Stimulated activated CD8-positive, alpha-beta memory T cell treated with anti-CD3 and anti-CD28 coated beads, Interleukin-12 subunit alpha, Interleukin-12 subunit beta, amount 100 ng/mL, for 1 hour (primary cell): ENCODE measurements around the gene PKD2.

Experiments
- DNase-seq: peaks from one replicate; pipeline ENCODE4 v3.0.0-alpha.2; 2020; ENCODE audit warnings: low read depth

PKD2 gene

GRCh38 chr4:88007304-88008121 lies at the start of gene PKD2:
PKD2 (plus strand) TSS chr4:88007635; CDS start chr4:88007734, 99 bp downstream.
- peak; percentile 64 for DNase-seq

GRCh38 chr4:87961993-87962392 lies 45.4 kb upstream of the PKD2 start:
- DNase-seq: no peak

GRCh38 chr4:87962398-87963146 lies 44.9 kb upstream of the PKD2 start:
- DNase-seq: no peak

- DNase-seq: no peak
These were observed 41.9 kb upstream of the PKD2 start for GRCh38 chr4:87965501-87965975.

GRCh38 chr4:87966095-87966496 lies 41.3 kb upstream of the PKD2 start:
- no peak for DNase-seq

GRCh38 chr4:87967193-87967592 lies 40.2 kb upstream of the PKD2 start:
- no peak for DNase-seq

GRCh38 chr4:87970121-87970520 lies 37.3 kb upstream of the PKD2 start:
- DNase-seq: no peak

GRCh38 chr4:87971866-87972265 lies 35.6 kb upstream of the PKD2 start:
- no peak for DNase-seq

- peak; percentile 26 for DNase-seq
These were observed 33.9 kb upstream of the PKD2 start for GRCh38 chr4:87973283-87974169.

GRCh38 chr4:87974856-87975462 lies 32.5 kb upstream of the PKD2 start:
- DNase-seq: no peak

GRCh38 chr4:87975466-87975865 lies 32.0 kb upstream of the PKD2 start, which contains the start of gene SPP1:
SPP1 (plus strand) TSS chr4:87975714; CDS start chr4:87976896, 1,182 bp downstream.
- no peak for DNase-seq

GRCh38 chr4:87977521-87978278 lies 29.7 kb upstream of the PKD2 start:
- no peak for DNase-seq

- DNase-seq: no peak
These were observed 28.8 kb upstream of the PKD2 start for GRCh38 chr4:87978681-87979080.

GRCh38 chr4:87979810-87980209 lies 27.6 kb upstream of the PKD2 start:
- DNase-seq: no peak

- no peak for DNase-seq
These were observed 25.9 kb upstream of the PKD2 start for GRCh38 chr4:87981486-87981885.

GRCh38 chr4:87982036-87982435 lies 25.4 kb upstream of the PKD2 start:
- no peak for DNase-seq

GRCh38 chr4:87982446-87983010 lies 24.9 kb upstream of the PKD2 start:
- DNase-seq: no peak

- DNase-seq: no peak
These were observed 23.4 kb upstream of the PKD2 start for GRCh38 chr4:87983996-87984395.

GRCh38 chr4:87985097-87985886 lies 22.1 kb upstream of the PKD2 start:
- no peak for DNase-seq

- no peak for DNase-seq
These were observed 21.6 kb upstream of the PKD2 start for GRCh38 chr4:87985887-87986200.
